GM19372 (cell line): Measurements from ENCODE around the gene SLF1.
A peak's percentile ranks its signal among the peaks of the same experiment; 100 is the strongest.
"Not testable (repeated sequence)": the region's sequence is repeated elsewhere in the genome, so short reads cannot be mapped to it uniquely, and the experiment has no call there.

Experiments
- ATAC-seq: cut with Tn5 transposase; IDR thresholded peaks from one replicate; pipeline ENCODE4 v1.9.1; 2021; ENCODE audit warnings: mild to moderate bottlenecking, low read depth, moderate library complexity; ENCODE audit not compliant: unreplicated experiment

SLF1 gene

GRCh38 chr5:94618493-94619328 lies at the start of gene SLF1, which contains the start of gene KIAA0825:
Gene SLF1 (plus strand): TSS chr5:94618669. CDS start chr5:94628811, 10,142 bp downstream.
Gene KIAA0825 (minus strand): TSS chr5:94618604. CDS start chr5:94537126, 81,478 bp downstream.
- ATAC-seq = peak; percentile 97

- no peak for ATAC-seq
Measured at GRCh38 chr5:94571415-94571814, 47.1 kb upstream of the SLF1 start.

DNA sequence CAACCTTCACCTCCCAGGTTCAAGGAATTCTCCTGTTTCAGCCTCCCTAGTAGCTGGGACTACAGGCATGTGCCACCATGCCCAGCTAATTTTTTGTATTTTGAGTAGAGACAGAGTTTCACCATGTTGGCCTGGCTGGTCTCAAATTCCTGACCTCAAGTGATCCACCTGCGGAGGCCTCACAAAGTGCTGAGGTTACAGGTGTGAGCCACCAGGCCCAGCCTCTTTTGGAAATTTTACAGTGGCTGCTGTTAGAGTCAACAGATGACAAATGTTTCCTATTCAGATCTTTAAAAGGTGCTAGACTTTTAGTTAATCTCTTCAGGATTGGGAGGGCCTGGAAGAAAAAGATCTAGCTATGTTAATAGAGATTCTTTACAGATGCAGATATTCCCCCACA lies 45.1 kb upstream of the SLF1 start:
- not testable (repeated sequence) for ATAC-seq

DNA sequence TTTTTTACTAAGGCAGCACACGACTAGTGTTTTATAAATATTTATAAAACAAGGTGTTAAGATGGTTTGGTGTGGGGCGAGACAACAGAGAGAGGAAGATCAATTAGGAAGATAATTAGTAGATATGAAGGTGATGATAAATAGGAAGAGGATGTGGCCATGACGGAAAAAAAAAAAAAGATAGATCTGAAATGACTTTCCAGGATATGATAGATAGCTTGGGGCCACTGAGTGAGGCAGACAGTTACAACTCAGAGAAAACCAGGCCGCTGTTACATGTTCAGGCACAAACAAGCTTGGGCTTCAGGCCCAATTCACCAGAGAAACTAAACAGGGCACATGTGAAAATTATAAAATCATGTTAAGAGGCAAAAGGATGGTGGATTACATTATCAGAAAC lies 43.3 kb upstream of the SLF1 start:
- no peak for ATAC-seq

- ATAC-seq = peak; percentile 74
Measured at GRCh38 chr5:94577466-94578245, 40.8 kb upstream of the SLF1 start.

- ATAC-seq = no peak
Measured at GRCh38 chr5:94595281-94595840, 23.1 kb upstream of the SLF1 start.

DNA sequence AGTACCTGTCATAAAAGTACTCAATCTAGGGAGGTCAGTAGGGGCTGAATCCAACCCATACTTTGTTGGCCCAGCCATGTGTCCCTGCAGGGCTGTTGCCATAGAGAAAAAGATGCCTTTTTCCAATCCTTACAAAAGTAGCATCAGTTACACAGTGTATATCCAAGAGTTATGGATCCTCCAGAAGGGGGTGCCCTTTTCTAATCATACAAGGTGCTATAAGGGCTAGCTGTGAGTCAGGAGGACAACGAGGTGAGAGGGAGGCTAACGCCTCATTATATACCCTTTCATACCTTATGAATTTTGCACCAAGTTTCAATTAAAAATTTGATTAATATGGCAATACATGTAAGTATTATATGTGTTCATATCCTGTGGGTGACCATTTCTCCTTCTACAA lies 4.9 kb upstream of the SLF1 start:
- ATAC-seq = no peak

- no peak for ATAC-seq
Measured at GRCh38 chr5:94614156-94614805, 4.2 kb upstream of the SLF1 start.

DNA sequence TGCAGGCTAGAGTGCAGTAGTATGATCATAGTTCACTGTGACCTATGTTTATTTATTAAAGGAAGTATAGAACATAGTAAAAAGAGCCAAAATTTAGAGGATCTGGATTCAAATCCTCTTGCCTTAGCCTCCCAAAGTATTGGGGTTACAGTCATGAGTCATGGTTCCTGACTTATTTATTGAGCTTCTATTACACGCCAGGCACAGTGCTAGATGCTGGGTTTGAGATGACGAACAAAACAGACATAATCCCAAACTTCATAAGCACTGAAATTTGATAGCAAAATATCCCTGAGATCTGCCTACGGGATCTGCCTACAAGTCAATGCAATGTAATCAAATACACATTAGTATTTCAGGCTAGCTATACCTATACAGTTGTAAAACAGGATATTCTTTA lies 2.6 kb upstream of the SLF1 start:
- no peak for ATAC-seq

DNA sequence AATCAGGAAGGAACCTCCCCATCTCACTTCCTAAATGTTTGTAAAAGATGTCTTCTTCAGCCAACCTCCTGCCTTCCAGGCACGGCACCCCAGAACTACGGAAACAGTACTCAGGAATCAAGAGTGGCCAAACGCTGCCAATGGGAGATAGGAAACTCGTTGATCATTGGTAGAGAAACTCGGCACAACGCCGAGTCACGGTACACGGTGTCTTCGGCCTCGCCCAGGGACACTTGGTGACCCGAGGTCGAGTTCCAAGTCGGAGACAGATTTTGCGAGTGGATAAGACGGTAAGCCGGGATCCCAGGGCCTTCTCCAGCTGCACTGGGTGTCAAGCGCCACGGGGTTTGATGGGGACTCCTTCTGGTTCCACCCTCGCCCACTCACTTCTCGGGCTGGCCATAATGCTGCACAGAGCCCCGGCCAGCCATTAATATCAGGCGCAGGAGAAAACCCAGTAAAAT lies 408 bp upstream of the SLF1 start:
- peak; percentile 25 for ATAC-seq

- no peak for ATAC-seq
Measured at GRCh38 chr5:94620256-94620655, 1.8 kb downstream of the SLF1 start.

GRCh38 chr5:94621763-94622162 lies 3.3 kb downstream of the SLF1 start:
- no peak for ATAC-seq

GRCh38 chr5:94623011-94623410 lies 4.5 kb downstream of the SLF1 start:
- no peak for ATAC-seq

DNA sequence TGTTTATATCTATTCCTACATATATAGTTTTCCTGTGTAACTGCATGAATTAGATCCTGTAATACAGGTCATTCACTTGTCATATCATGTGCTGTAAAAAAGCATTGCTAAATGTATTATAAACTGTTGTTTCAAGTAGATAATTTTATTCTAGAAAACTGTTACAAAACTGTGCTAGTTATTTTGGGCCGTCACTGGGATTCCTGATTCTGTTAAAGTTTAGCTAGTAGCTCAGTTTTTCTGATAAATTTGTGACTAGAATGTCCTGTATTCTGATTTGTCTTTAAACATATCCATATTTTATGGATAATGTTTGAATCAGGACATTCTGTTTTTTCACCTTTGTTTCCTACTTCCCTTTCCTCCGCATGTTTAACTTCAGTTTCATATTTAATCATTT lies 5.4 kb downstream of the SLF1 start:
- no peak for ATAC-seq

GRCh38 chr5:94627191-94627590 lies 8.7 kb downstream of the SLF1 start:
- no peak for ATAC-seq

GRCh38 chr5:94632024-94632423 lies 13.6 kb downstream of the SLF1 start:
- ATAC-seq = peak; percentile 97

GRCh38 chr5:94640176-94640575 lies 21.7 kb downstream of the SLF1 start:
- no peak for ATAC-seq

GRCh38 chr5:94645053-94645452 lies 26.6 kb downstream of the SLF1 start:
- no peak for ATAC-seq

DNA sequence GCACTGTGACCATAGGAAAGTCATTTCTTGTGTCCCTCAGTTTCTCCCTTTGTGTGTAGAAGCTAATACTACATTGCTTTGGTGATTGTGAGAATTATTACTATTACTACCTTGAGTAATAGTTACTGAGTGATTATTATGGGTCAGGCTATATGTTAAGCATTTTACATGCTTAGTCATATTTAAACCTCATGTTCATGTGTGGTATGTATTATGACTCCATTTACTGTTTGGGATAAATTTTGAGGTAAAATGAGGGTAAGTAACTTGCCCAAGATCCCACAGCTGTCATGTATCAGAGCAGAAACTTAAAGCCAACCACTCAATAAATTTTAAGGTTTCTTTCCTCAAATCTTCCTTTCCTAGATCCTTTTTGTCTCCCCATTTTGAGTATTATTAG lies 28.3 kb downstream of the SLF1 start:
- ATAC-seq = no peak

DNA sequence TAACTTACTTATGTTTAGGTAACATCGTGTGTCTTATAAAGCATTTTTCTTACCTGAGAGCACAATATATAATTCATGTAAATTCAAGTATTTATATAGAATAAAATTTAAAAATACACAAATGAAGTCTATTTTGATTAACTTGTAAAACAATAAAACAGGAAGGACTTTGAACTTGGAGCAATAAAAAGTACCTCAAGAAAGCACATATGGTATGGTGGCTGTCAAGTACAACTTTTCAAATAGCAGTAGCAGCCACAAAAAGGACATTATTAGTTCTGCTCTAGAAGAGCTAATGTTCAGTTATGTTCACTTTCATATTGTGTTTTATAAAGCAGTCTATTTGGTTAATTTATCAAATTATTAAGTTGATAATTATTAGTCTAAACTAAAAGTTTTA lies 31.4 kb downstream of the SLF1 start:
- no peak for ATAC-seq

DNA sequence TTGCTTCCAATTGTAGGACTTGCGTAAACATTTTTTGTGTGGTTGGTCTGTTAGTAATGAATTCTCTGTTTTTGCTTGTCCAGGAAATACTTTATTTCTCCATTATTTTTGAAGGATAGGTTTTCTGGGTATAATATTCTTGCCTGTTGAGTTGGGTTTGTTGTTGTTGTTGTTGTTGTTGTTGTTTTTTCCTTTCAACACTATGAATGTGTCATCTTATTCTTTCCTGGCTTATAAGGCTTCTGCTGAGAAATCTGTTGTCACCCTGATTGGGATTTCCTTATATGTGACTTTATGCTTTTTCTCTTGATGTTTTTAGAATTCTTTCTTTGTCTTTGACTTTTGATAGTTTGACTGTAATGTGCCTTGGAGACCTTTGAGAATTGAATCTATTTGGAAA lies 39.8 kb downstream of the SLF1 start:
- no peak for ATAC-seq
